Measurements from ENCODE around the gene C2CD3.

The C2CD3 gene

GRCh38 chr11:74033046-74033445 lies 137.8 kb downstream of the C2CD3 start:
- DNase-seq: no peak
- peaks cover 75% of the 10 kb centered on the region for H3K36me3 ChIP-seq
- TF ChIP-seq CTCF (IDR thresholded peaks at IDR 0.05; ENCODE audit: low read depth, low read length): no peak

GRCh38 chr11:74030723-74031676 lies 139.8 kb downstream of the C2CD3 start:
- Histone ChIP-seq H3K9me3 (ENCODE audit: severe bottlenecking) (no peaks in the 10 kb centered on the region), H3K36me3 (peaks cover 57% of the 10 kb centered on the region), H3K27me3 (ENCODE audit: insufficient read depth, low read depth, severe bottlenecking) (no peaks in the 10 kb centered on the region), H3K27ac (no peak overlapping the region), H3K4me3 (ENCODE audit: low read depth, low read length) (no peak overlapping the region)
- no peak for TF ChIP-seq CTCF (IDR thresholded peaks at IDR 0.05; ENCODE audit: low read depth, low read length)
- DNase-seq: no peak

More at GRCh38 chr11:74033046-74033445, 137.8 kb downstream of the C2CD3 start:
- no peaks in the 10 kb centered on the region for H3K9me3 ChIP-seq (ENCODE audit: severe bottlenecking)
- H3K27ac ChIP-seq: no peak overlapping the region
- no peaks in the 10 kb centered on the region for H3K27me3 ChIP-seq (ENCODE audit: insufficient read depth, low read depth, severe bottlenecking)
- no peak overlapping the region for H3K4me3 ChIP-seq (ENCODE audit: low read depth, low read length)

- H3K4me3 ChIP-seq (ENCODE audit: low read depth, low read length): no peak overlapping the region
- no peaks in the 10 kb centered on the region for H3K9me3 ChIP-seq (ENCODE audit: severe bottlenecking)
- no peak for TF ChIP-seq CTCF (IDR thresholded peaks at IDR 0.05; ENCODE audit: low read depth, low read length)
- no peak overlapping the region for H3K27ac ChIP-seq
- H3K36me3 ChIP-seq: peaks cover 19% of the 10 kb centered on the region
- no peaks in the 10 kb centered on the region for H3K27me3 ChIP-seq (ENCODE audit: insufficient read depth, low read depth, severe bottlenecking)
- no peak for DNase-seq
Observed at GRCh38 chr11:74025467-74026166, 145.2 kb downstream of the C2CD3 start.

- DNase-seq: no peak
- H3K27me3 ChIP-seq (ENCODE audit: insufficient read depth, low read depth, severe bottlenecking): no peaks in the 10 kb centered on the region
- H3K9me3 ChIP-seq (ENCODE audit: severe bottlenecking): no peaks in the 10 kb centered on the region
- H3K4me3 ChIP-seq (ENCODE audit: low read depth, low read length): no peak overlapping the region
- no peak for TF ChIP-seq CTCF (IDR thresholded peaks at IDR 0.05; ENCODE audit: low read depth, low read length)
- peaks cover 16% of the 10 kb centered on the region for H3K36me3 ChIP-seq
- H3K27ac ChIP-seq: no peak overlapping the region
Observed at GRCh38 chr11:74024261-74025029, 146.4 kb downstream of the C2CD3 start.

GRCh38 chr11:74023276-74023675 lies 147.5 kb downstream of the C2CD3 start:
- no peak for DNase-seq
- no peaks in the 10 kb centered on the region for H3K9me3 ChIP-seq (ENCODE audit: severe bottlenecking)
- H3K4me3 ChIP-seq (ENCODE audit: low read depth, low read length): no peak overlapping the region
- no peaks in the 10 kb centered on the region for H3K27me3 ChIP-seq (ENCODE audit: insufficient read depth, low read depth, severe bottlenecking)
- peaks cover 14% of the 10 kb centered on the region for H3K36me3 ChIP-seq
- TF ChIP-seq CTCF (IDR thresholded peaks at IDR 0.05; ENCODE audit: low read depth, low read length): no peak
- no peak overlapping the region for H3K27ac ChIP-seq
